Activated gamma-delta T cell treated with anti-CD3 and anti-CD28 coated beads, Interleukin-2, amount 50 U/mL, for 16 hours (primary cell): ENCODE measurements around the gene EREG.
"Not testable (repeated sequence)": the region's sequence is repeated elsewhere in the genome, so short reads cannot be mapped to it uniquely, and the experiment has no call there.

Experiments
- DNase-seq: peaks from one replicate; pipeline ENCODE4 v3.0.0-alpha.2; 2020; ENCODE audit warnings: low read depth

EREG gene, protein sequence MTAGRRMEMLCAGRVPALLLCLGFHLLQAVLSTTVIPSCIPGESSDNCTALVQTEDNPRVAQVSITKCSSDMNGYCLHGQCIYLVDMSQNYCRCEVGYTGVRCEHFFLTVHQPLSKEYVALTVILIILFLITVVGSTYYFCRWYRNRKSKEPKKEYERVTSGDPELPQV

DNA sequence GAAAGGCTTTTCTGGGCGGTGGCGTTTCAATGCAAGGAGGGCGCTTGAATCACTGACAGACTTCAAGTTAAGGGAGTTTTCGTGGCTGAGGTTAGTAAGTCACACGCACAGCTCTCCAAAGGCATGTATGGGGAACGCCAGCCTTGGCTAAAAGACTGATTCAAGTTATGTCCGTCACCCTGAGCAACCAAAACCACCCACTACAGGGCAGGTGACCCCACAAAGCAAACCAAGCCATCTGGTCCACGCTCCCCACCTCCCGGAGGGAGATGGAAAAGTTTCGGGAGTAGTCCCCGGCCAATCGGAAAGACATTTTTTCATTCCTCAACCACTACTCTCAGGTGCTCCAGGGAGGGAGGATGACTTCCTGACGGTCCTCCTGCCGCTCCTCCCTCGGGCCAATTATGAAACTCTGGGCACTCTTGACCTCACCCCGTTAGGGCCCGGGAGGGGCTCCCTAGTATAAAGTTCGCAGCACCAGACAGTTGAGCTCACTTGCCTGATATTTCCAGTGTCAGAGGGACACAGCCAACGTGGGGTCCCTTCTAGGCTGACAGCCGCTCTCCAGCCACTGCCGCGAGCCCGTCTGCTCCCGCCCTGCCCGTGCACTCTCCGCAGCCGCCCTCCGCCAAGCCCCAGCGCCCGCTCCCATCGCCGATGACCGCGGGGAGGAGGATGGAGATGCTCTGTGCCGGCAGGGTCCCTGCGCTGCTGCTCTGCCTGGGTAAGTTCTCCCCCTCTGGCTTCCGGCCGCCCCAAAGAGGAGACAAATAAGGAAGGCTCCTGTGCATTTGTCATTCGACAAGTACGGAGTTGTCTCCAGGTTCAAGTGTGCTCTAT is at the start of gene EREG:
Gene EREG (plus strand): TSS at position 494 of the 840 bp plus-strand sequence. CDS start 164 bp downstream, at position 658.
- DNase-seq = no peak

DNA sequence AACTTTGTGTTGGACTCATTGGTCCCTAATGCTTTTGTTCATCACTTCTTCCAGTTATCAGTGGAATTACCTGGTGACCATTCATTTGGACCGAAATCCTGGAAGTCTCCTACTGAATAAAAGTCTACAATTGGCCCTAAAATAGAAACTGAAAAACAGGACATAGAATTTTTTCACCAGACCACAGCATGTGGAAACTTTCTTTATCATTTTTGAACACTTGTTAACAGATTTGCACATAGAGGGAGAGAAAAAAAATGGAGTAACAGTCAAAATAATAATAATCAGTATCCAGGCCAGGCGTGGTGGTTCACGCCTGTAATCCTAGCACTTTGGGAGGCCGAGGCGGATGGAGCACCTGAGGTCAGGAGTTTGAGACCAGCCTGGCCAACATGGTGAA is 49.6 kb upstream of the EREG start:
- no peak for DNase-seq

DNA sequence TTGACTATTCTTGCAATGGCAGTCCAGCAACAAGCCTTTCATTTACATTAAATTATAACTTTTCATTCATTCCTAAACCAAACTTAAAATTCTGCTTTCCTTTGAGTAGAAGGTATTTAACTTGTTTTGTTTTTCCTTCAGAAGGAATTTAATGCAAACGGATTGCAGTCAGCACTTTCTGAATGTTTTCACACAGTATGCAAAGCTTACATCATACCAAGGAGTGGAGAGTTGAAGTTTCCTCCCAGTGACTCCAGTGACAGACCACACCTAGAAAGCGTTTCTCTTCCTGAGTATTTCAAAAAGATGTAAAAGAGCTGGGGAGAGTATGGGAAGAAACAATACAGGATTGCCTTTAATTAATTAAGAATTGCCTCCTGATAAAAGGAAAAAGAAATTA is 48.5 kb upstream of the EREG start:
- no peak for DNase-seq

DNA sequence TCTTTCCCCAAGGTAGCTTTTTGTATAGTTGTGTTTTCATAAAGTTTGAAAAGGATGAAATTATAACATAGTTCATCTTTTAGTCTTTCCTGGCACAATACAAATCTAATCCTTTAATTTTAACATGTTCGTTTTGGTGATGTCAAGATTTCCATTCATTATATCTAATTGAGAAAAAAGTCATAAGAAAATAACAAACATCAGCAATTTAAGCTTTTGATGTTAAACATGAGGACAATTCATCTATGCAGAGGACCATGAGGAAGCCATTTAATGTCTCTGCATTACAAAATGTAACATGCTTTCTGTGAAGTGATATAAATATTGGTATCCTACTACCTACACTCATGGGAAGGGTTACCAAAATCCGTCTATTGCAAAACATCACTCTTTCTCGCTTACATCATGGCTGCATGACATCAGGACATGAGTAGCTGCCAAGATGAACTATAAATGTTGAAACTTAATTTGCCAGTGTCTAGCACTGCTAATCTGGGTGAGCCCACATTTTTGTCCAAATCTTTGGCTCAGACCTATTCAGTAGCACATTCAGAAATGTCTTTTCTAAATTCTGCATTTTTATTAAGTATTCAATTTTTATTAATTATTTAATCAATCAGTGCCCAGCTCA is 47.2 kb upstream of the EREG start:
- DNase-seq = no peak

DNA sequence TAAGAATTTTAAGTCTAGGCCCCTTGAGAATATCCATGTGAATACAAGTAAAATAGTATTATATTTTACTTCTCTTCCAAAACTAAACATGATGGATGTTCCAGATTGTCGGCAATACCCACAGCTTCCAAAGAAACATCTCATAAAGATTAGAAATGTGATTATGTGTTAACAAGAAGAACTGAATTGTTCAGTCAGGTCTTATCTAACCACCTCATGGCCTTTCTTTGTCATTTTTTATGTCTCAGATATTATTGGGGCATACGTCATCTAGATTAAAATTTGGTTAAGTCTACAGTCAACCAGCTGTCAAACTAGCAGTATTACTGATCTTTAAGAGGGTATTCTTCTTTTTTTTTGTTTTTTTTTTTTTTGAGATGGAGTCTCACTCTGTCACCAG is 46.7 kb upstream of the EREG start:
- DNase-seq = no peak

DNA sequence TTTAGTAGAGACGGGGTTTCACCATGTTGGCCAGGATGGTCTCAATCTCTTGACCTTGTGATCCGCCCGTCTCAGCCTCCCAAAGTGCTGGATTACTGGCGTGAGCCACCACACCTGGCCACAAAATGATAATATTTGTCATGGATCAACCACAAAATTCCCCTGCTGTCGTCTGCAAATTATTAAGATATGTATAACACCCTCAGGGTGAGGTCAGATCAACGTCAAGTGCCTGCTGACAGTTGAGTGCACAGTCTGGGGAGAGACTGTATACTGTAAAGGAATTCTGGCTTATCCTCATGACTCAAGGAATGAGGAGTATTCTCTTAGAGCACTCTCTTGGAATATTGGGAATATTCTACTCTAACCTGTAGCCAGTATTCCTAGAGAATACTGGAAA is 45.5 kb upstream of the EREG start:
- DNase-seq = no peak

DNA sequence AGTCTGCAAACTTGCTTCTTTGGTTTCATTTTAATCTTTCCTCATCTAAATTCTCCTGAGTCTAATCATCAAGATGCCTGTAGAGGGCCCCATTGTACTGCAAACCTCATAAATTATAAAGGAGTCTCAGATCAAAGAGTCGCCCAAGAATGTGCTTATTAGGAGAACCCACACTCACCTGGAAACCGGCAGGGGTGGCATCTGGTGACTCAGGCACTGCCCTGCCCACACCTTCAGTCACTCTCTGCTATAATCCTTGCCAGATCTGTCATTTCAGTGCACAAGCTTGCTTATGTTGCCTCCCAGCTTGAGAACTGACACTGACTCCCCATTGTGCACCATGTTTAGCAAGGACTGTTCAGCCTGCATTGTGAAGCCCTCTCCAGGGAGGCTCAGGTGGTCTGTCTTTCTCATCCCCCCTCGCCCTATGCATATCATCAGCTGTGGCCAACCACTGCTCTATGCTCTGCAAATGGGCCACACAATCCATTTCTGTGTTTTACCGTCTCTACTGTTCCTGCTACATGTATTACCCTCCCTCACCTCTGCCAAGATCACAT is 44.3 kb upstream of the EREG start:
- DNase-seq = no peak

DNA sequence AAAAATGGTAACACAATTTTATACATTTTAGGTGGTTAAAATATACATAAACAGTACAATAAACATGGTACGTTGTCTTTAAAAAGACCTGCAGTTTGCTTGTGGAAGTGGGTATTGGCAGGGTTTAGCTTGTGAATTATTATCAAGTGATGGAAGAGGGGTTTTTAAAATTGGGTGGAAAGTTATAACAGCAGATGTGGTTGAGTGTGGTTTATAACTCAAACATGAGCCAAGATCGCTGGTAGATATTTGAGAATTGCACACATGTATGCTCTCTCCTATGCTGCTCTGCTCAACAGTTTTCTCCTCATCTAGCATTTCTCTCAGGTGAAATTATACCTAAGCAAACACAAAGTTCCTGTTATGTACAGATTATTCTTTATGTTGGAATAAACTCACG is 42.6 kb upstream of the EREG start:
- no peak for DNase-seq

DNA sequence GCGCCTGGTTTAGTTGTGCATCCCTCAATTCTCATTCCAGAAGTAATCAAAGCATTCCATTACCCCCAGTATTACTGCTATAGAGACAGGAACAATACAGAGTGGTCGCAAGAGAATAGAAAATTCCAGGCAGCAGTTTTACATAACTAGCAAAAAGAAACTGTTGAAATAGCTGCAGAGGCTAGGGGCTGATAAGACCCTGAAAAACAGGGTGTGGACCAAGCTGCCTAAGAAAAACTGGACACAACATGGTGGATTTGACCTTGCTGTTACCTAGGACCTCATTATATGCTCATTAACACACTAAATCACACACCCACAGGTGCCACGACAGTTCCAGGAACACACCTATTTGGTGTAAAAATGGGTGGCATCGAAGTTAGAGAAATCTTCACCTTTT is 41.3 kb upstream of the EREG start:
- DNase-seq = no peak

DNA sequence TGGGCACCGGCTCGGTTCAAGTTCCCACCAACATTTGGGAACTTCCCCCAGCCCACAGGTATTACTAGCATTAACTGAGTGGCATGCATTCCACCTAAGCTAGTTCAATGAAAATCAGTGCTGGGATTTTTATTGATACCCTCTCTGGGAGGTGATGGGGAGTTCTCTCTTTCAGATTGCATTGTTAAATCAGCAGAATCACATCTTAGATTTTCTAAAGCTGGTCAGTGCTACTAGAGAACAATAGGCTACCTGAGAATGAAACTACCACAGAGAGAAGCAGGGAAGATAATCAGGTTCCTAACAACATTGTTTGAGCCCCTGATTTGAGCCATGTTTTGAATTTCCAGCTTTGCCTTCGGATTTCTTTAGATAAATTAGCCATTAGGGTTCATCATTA is 40.7 kb upstream of the EREG start:
- DNase-seq = no peak

DNA sequence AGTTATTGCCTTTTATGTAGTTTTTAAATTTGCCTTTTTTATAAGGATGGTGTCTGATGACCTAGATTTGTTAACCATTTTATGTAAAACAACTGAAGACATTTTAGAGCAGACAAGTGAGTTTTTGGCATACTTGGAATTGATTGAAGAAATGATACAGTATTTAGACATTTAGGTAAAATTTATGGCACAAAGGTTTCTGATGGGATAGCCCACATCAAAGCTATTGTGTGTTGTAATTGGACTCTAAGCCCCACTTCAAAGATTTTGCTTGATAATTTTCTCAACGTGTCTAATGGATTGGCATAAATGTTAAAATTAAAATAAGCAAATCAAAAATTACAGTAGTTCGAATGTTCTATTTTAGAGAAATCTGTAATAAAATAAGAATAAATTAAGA is 39.1 kb upstream of the EREG start:
- DNase-seq = no peak

DNA sequence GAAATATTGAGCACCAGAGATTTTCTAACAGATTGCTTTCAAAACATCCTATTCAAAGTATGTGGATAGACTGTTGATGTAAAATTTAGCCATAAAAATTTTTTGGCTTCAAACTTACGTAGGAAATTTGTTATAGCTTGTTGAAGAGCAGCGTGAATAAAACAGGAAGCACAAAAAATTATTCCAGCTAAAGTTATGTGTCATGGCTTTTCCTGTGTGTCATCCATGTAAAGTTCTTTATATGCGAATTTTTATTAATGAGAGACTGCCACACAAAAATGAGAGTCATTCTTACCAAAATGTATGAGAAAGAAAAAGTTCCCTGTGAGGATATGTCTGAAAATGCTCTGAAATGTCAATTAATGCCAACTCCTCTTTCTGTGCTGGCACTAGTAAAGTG is 37.2 kb upstream of the EREG start:
- no peak for DNase-seq

DNA sequence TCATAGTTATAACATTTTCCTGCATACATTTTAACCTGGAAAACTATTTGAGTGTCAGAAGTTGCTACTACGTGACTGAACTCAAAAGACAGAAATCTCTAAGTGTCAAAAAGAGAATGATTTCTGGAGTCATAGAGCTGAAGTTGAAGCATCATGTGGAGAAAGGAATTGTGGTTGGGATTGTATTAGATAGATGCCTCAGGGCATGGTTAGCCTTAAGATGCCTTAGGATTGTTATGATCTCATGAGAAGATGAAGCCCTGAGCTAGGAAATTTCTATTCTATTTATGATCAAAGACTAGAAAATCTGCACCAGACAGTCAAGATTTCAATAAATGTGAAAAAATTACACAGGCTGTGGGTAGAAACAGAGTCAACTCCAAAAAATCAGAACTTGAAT is 36.4 kb upstream of the EREG start:
- no peak for DNase-seq

DNA sequence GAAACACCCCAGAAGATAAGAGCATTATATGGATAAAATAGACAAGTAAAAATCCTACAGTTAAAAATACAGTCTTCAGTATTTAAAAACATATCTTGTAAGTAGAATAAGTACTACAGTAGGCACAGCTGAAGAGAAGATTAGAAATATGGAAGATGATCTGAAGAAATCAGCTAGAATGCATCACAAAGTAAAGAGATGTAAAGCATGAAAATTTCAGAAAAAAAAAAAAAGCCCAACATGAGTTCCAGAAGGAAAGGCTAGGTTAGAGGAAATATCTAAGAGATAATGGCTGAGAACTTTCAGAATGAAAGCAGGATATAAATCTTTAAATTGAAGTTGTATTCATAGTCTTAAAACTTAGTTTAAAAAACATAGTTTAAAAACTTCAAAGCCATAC is 35.6 kb upstream of the EREG start:
- no peak for DNase-seq

DNA sequence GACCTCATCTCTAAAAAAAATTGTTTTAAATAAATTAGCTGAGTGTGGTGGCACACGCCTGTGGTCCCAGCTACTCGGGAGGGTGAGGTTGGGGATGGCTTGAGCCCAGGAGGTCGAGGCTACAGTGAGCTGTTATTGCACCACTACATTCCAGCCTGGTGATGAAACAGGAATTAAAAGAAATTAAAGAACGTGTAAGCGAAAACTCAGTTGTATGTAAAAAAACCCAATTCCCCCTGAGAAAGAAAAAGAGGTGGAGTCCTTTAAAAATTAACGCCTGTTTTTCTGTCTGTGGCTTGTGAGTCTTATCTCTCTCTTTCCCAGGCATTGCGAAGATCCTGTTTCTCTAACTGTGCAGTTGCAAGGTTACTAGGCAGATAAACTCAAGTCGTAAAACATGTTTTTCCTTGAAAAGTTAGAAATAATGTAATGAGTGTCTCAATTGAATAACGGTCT is 34.6 kb upstream of the EREG start:
- no peak for DNase-seq

DNA sequence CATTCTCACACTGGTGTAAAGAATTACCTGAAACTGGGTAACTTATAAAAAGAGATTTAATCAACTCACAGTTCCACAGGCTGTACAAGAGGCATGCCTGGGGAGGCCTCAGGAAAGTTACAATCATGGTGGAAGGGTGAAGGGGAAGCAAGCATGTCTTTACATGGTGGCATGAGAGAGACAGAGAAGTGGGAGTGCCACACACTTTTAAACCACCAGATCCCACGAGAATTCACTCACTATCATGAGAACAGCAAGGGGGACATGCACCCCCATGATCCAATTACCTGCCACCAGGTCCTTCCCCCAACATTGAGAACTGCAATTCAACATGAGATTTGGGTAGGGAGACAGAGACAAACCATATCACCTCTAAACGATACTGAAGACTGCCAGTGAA is 33.7 kb upstream of the EREG start:
- DNase-seq = no peak

DNA sequence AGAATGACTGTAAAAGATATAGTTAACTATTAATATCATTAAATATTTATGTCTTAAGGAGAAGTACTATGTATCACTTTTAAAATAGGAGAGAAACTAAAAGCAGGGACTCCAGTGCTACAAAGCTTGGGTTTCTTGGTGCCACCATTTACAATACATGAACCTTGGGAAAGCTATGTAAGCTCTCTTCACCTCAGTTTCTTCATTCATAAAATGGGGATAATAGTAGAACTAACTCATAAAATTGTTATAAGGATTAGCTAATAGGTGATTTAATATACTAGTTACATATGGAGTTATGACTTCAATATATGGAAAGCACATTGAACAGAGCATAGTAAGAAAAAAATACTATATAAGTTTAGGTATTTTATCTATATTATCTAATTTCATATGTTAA is 33.0 kb upstream of the EREG start:
- no peak for DNase-seq

DNA sequence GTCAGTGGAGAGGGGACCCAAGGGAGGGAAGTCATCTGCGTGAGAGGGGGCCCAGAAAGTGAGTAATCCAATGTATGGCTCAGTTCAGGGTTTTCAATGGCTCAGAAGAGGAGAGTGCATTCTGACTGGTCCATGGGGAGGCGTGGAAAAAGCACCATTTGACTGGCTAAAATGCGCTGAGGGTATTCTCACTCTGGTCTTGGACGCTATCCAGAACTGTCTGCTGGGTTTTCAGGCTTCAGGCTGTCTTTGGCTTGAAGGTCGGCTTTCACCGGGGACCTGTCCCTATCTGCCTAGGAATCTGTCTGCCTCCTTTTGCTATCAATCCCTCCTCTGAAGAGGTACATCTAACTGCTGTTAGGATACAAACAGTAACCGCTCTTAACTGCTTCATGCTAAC is 30.3 kb upstream of the EREG start:
- no peak for DNase-seq

DNA sequence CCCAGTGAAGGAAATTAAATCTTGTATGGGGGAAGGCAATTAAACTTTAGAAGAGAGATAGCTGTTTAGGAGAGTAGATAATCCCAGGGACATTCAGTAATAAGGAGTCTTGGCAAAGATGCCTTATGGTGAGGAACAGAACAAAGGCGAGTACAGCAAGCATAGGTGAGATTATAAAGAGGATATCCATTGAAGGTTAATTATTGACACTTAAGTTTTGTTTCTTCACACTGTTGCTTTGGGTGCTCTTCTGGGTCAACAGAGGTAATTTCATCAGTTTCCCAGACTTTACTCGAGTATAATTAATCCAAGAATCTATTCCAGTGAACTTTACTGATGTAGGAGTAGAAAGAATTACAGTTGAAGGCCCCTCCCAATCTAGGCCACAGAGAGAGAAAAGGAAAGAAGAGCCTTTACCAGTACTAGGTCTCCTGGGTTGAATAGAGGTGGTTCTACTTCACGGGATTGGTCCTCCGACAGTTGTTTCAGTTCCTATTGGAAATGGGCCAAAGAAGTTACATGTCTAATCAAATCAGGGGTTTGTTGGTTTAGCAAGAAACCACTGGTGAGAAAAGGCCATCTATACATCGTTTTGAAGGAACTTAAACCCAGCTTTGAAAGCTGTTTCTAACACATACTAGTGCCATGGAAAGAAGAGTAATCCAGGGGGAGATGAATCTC is 29.5 kb upstream of the EREG start:
- DNase-seq = no peak

DNA sequence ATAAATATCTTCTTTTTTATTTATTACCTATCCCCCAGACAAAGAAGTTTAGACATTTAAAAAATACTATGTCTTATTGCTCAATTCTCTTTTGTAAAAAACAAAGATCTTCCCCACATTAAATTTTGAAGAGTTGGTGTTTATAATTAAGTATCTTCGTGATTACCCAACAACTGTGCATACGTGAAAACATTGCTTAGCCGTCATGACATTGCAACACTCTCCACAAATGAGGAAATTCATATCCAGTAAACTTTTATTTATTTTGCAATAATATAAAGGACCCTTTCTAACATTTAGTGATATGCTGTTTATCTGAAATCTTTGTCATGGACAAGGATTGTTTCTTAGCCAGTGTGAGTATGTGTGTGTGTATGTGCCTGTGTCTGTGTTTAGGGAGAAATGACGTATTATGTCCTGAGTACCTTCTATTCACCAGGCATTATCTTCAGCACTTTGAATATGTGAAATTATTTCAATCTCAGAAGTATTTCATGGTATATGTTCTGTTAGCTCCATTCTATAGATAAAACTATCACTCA is 26.1 kb upstream of the EREG start:
- no peak for DNase-seq

DNA sequence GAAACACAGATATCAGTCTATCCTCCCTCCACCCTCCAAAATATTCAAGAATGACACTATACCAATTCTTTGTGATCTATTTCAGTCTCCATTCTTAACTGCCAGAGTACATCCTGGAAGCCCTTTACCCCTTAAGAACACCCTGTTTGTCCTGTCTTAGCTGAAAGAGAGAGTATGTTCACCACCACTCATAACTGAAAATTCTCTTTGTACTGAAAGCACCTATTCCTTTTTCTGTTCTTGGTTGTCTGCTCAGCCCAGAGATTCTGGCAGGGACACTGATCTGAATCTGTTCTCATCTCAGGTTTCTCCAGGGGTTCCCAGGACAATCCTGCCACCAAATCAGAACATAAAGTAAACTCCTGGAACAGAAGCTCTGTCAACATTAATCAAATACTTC is 25.4 kb upstream of the EREG start:
- no peak for DNase-seq

DNA sequence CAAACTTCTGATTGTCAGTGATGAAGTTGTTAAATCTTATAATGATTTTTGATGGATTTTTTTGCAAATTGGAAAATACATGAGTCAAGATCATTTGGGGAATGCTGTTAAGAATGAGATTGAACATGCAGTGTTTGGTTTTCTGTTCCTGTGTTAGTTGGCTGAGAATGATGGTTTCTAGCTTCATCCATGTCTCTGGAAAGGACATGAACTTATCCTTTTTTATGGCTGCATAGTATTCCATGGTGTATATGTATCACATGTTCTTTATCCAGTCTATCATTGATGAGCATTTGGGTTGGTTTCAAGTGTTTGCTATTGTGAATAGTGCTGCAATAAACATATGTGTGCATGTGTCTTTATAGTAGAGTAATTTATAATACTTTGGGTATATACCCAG is 24.5 kb upstream of the EREG start:
- DNase-seq = not testable (repeated sequence)
